ENCODE results near the gene RNF103.
"Not testable (repeated sequence)": the region's sequence is repeated elsewhere in the genome, so short reads cannot be mapped to it uniquely, and the experiment has no call there.

The RNF103 gene

GRCh38 chr2:86592547-86593230, 31.0 kb downstream of the RNF103 start:
- in situ Hi-C loops (cut with HindIII; ENCODE audit: low pct_ligation_motif_present, low pct_unique_long_range_greater_than_20kb, low sequenced_read_pairs): no loop called here
- DNase-seq: no peak

- DNase-seq; in situ Hi-C loops (cut with HindIII; ENCODE audit: low pct_ligation_motif_present, low pct_unique_long_range_greater_than_20kb, low sequenced_read_pairs): not testable (repeated sequence)
Measured at GRCh38 chr2:86589701-86590100, 34.0 kb downstream of the RNF103 start.

DNA sequence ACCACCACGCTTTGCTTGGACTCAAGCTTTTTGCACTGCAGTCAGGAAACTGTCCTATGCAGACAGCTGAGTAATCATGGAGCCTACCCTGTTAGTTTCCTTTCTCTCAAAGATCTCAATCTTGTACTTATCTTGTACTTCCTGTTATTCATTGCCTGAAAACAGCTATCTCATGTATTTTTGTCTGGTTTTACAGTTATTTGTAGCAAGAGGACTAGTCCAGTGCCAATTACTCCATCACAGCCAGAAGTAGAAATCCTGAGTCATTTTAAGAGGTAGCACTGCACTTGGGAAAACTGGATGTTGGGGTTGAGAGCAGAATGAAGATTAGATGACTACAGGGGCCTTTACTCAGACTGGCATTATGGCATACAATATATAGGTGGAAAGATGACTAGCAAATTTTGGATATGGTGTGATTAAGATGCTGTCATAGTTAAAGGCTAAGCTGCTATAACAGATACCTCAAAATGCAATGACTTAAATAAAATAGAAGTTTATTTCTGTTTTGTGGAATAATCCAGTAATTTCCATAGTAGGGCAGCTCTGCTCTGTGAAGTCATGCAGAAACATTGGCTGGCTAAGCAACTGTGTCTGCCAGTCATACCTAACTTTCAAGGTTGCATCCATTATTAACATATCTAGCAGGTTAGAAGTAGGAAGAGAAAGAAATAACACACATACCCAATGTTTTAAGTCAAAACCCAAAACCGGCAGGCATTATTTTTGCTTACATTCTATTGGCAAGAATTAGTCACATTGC, 39.3 kb downstream of the RNF103 start:
- in situ Hi-C loops (cut with HindIII; ENCODE audit: low pct_ligation_motif_present, low pct_unique_long_range_greater_than_20kb, low sequenced_read_pairs): no loop called here
- DNase-seq: no peak

- no peak for DNase-seq
- in situ Hi-C loops (cut with HindIII; ENCODE audit: low pct_ligation_motif_present, low pct_unique_long_range_greater_than_20kb, low sequenced_read_pairs): no loop called here
Measured at GRCh38 chr2:86580560-86580959, 43.1 kb downstream of the RNF103 start.

DNA sequence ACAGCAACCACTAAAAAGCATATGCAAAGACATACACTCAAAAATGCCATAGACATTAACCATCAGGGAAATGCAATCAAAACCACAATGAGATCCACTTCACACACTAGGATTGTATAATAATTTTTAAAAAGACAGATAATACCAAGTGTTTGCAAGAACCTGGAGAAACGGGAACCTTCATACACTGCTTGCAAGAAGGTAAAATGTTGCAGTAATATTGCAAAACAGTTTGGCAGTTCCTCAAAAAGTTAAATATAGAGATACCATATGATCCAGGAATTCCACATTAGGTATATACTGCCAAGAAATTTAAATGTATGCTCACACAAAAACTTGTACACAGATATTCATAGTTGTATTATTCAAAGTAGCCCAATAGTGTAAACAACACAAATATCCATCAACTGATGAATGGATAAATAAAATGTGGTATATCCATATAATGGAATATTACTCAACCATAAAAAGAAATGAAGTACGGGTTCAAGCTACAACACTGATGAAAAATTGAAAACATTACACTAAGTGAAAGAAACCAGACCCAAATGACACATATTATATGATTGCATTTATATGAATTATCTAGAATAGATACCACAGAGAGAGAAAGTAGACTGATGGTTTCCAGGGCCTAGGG, 45.7 kb downstream of the RNF103 start:
- DNase-seq: no peak
- in situ Hi-C loops (cut with HindIII; ENCODE audit: low pct_ligation_motif_present, low pct_unique_long_range_greater_than_20kb, low sequenced_read_pairs): no loop called here

- no peak for DNase-seq
- in situ Hi-C loops (cut with HindIII; ENCODE audit: low pct_ligation_motif_present, low pct_unique_long_range_greater_than_20kb, low sequenced_read_pairs): no loop called here
Measured at GRCh38 chr2:86570059-86570458, 53.6 kb downstream of the RNF103 start.

DNA sequence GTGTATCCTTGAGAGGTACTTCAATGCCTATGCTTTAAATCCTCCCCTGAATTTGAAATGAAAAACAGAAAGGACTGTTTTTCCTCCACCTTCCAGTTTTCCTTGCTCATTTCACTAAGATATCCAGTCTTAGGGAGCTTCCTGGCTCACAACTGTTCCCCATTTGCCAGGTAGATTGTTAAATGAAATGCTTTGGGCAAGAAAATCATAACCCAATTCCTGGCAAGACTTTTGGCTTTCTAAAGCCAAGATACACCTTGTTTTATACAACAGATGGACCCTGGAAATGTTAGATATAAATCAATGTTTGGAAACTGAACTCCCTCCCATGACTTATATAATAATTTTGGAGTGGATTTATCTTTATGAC, 56.9 kb downstream of the RNF103 start:
- in situ Hi-C loops (cut with HindIII; ENCODE audit: low pct_ligation_motif_present, low pct_unique_long_range_greater_than_20kb, low sequenced_read_pairs): no loop called here

GRCh38 chr2:86566158-86566820, 57.4 kb downstream of the RNF103 start:
- in situ Hi-C loops (cut with HindIII; ENCODE audit: low pct_ligation_motif_present, low pct_unique_long_range_greater_than_20kb, low sequenced_read_pairs): no loop called here
- DNase-seq: no peak

More for the DNA sequence above, 56.9 kb downstream of the RNF103 start:
- DNase-seq: no peak

DNA sequence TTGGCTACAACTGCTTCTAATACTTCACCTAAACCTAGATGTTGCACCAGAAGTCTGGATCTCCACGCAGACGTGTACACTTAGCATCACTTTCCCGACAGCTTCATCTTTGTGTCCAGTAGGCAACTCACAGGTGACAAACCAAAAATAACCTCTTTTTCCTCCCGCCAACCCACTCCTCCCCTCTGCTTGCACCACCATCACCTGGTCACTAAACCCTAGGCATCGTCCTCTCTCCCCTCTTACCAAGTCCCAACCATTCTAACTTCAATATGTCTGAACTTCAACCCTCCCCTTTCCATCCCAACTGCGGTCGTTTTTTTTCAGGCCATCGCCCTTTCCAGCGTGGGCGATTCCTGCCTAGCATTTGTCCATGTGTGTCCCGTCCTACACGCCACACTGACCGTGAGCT, 60.0 kb downstream of the RNF103 start:
- in situ Hi-C loops (cut with HindIII; ENCODE audit: low pct_ligation_motif_present, low pct_unique_long_range_greater_than_20kb, low sequenced_read_pairs): no loop called here
- no peak for DNase-seq

GRCh38 chr2:86562922-86563649, 60.6 kb downstream of the RNF103 start, which contains the start of gene CHMP3:
Gene CHMP3, minus strand, starts transcription at chr2:86563443. Its CDS starts 95 bp downstream, at chr2:86563348.
- in situ Hi-C loops (cut with HindIII; ENCODE audit: low pct_ligation_motif_present, low pct_unique_long_range_greater_than_20kb, low sequenced_read_pairs): no loop called here

DNA sequence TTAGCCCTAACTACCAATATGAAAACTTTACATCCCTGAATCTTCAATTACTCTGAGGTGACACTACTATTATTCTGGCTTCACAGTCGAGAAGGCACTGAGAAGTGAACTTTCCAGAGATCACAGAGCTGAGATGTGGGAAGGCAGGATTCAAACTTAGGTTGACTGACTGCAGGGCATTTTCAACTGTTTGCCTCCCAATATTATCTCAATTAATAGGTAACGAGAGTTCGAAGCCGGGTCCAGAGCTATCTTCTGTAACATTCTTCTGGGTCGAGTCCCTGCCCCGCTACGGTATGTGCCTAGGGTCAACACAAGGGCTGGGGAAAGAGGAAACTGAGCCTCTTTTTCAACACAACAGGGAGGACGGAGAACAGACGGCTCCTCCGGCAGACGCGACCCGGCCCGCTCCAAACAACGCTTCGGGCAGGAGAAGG, 61.2 kb downstream of the RNF103 start:
- in situ Hi-C loops (cut with HindIII; ENCODE audit: low pct_ligation_motif_present, low pct_unique_long_range_greater_than_20kb, low sequenced_read_pairs): no loop called here
- DNase-seq: no peak

More at GRCh38 chr2:86562922-86563649, 60.6 kb downstream of the RNF103 start, which contains the start of gene CHMP3:
- peak; percentile 98 for DNase-seq

GRCh38 chr2:86557836-86558235, 65.8 kb downstream of the RNF103 start:
- in situ Hi-C loops (cut with HindIII; ENCODE audit: low pct_ligation_motif_present, low pct_unique_long_range_greater_than_20kb, low sequenced_read_pairs): no loop called here
- DNase-seq: no peak

GRCh38 chr2:86556508-86556907, 67.2 kb downstream of the RNF103 start:
- in situ Hi-C loops (cut with HindIII; ENCODE audit: low pct_ligation_motif_present, low pct_unique_long_range_greater_than_20kb, low sequenced_read_pairs): no loop called here
- DNase-seq: no peak

Data from ACHN (cell line).